ENCODE measurements around the gene CDC14B.
A peak's percentile ranks its signal among the peaks of the same experiment; 100 is the strongest.
"Not testable (repeated sequence)": the region's sequence is repeated elsewhere in the genome, so short reads cannot be mapped to it uniquely, and the experiment has no call there.

Gene CDC14B

DNA sequence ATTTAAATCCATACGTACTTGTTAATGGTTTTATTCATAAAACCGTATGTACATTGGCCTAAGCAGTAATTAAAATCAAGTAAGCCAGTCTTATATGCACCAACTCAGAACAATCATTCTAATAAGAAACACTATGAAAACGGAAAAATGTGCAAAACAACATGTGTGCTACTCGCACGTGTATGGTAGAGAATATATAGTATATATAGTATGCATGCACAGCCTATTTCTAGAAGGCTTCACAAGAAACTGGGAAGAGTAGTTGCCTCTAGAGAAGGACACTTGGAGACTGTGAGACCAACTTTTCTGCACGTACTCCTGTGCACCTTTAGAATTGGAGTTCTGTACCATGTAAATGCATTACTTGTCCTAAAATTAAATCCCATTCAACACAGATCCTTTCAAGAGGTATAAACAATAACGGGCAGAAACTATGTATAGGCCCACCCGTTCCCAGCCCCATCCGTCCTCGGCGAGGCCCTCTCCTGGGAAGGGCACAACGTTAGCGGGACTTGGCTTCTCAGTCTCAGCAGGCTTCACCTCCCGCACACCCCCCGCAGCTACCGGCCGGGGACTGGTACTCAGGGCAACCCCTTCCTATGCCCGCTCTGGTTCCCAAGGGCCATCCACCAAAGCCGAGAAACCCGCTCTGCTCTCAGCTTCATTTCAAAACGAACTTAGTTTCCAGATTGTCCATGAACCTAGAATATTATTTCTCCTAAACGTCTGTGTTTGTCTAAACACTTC, 2.0 kb downstream of the CDC14B start:
- H3K79me1 ChIP-seq (ENCODE audit: low read length), result peaks cover 9% of the 10 kb centered on the region
- H2BK5ac ChIP-seq (ENCODE audit: low read depth, low read length, poor library complexity), result no peak overlapping the region
- no peaks in the 10 kb centered on the region for H3K36me3 ChIP-seq (ENCODE audit: control insufficient read depth in 1 of 2, insufficient read depth in 2 of 2, low read length in 2 of 2)
- WGBS (ENCODE audit: extremely low coverage, insufficient coverage, insufficient read length), result no CpG with 5 or more reads among the region's 22 CpGs
- H3K23ac ChIP-seq (ENCODE audit: low read length), result no peak overlapping the region
- H3K4me1 ChIP-seq (ENCODE audit: control insufficient read depth in 1 of 2, insufficient read depth in 2 of 2, low read length in 2 of 2), result peaks cover 8 to 9% of the 10 kb centered on the region in 2 experiments
- H4K12ac ChIP-seq (ENCODE audit: low read depth, low read length), result no peak overlapping the region
- no peak overlapping the region for H4K91ac ChIP-seq (ENCODE audit: low read depth, low read length)
- no peak for DNase-seq
- H3K18ac ChIP-seq (ENCODE audit: low read length), result no peak overlapping the region
- no peak overlapping the region for H3K4me3 ChIP-seq (ENCODE audit: low read depth, low read length)
- no peak overlapping the region for H2BK12ac ChIP-seq (ENCODE audit: low read length)
- no peak overlapping the region for H3K9ac ChIP-seq (ENCODE audit: low read length)
- H3K4ac ChIP-seq (ENCODE audit: low read depth, low read length), result no peak overlapping the region
- H3K79me2 ChIP-seq (ENCODE audit: control insufficient read depth, insufficient read depth, low read length, poor library complexity), result peaks cover 5% of the 10 kb centered on the region
- no peak overlapping the region for H4K8ac ChIP-seq (ENCODE audit: low read depth, low read length)
- no peak overlapping the region for H2AFZ ChIP-seq (ENCODE audit: insufficient read depth, low read length, poor library complexity)
- no peaks in the 10 kb centered on the region for H3K9me3 ChIP-seq (ENCODE audit: insufficient read depth, low read depth, low read length)
- peak overlapping the region; percentile 90 for H3K4me2 ChIP-seq (ENCODE audit: low read length)
- H3K27ac ChIP-seq (ENCODE audit: low read depth, low read length), result no peak overlapping the region
- H3K14ac ChIP-seq (ENCODE audit: low read length), result no peak overlapping the region
- no peak overlapping the region for H2AK5ac ChIP-seq (ENCODE audit: low read length)
- no peaks in the 10 kb centered on the region for H3K27me3 ChIP-seq (ENCODE audit: insufficient read depth, low read length)
- H2BK120ac ChIP-seq (ENCODE audit: insufficient read depth, low read length, poor library complexity), result no peak overlapping the region

- no peak overlapping the region for H4K8ac ChIP-seq (ENCODE audit: low read depth, low read length)
- no peak overlapping the region for H3K4me3 ChIP-seq (ENCODE audit: low read depth, low read length)
- no peak overlapping the region for H4K91ac ChIP-seq (ENCODE audit: low read depth, low read length)
- no peak overlapping the region for H2BK5ac ChIP-seq (ENCODE audit: low read depth, low read length, poor library complexity)
- no CpG with 5 or more reads among the region's 7 CpGs for WGBS (ENCODE audit: extremely low coverage, insufficient coverage, insufficient read length)
- no peak overlapping the region for H2BK12ac ChIP-seq (ENCODE audit: low read length)
- no peak overlapping the region for H2AK5ac ChIP-seq (ENCODE audit: low read length)
- no peak overlapping the region for H3K23ac ChIP-seq (ENCODE audit: low read length)
- H3K36me3 ChIP-seq (ENCODE audit: control insufficient read depth in 1 of 2, insufficient read depth in 2 of 2, low read length in 2 of 2), result no peaks in the 10 kb centered on the region
- no peak overlapping the region for H3K4ac ChIP-seq (ENCODE audit: low read depth, low read length)
- no peak overlapping the region for H4K12ac ChIP-seq (ENCODE audit: low read depth, low read length)
- H3K9ac ChIP-seq (ENCODE audit: low read length), result no peak overlapping the region
- DNase-seq, result no peak
- no peak overlapping the region for H2AFZ ChIP-seq (ENCODE audit: insufficient read depth, low read length, poor library complexity)
- H2BK120ac ChIP-seq (ENCODE audit: insufficient read depth, low read length, poor library complexity), result no peak overlapping the region
- no peak overlapping the region for H3K14ac ChIP-seq (ENCODE audit: low read length)
- no peak overlapping the region for H3K18ac ChIP-seq (ENCODE audit: low read length)
- peaks cover 8 to 9% of the 10 kb centered on the region in 2 experiments for H3K4me1 ChIP-seq (ENCODE audit: control insufficient read depth in 1 of 2, insufficient read depth in 2 of 2, low read length in 2 of 2)
- H3K27me3 ChIP-seq (ENCODE audit: insufficient read depth, low read length), result no peaks in the 10 kb centered on the region
- H3K79me2 ChIP-seq (ENCODE audit: control insufficient read depth, insufficient read depth, low read length, poor library complexity), result peaks cover 5% of the 10 kb centered on the region
- H3K79me1 ChIP-seq (ENCODE audit: low read length), result peaks cover 9% of the 10 kb centered on the region
- no peak overlapping the region for H3K4me2 ChIP-seq (ENCODE audit: low read length)
- H3K9me3 ChIP-seq (ENCODE audit: insufficient read depth, low read depth, low read length), result no peaks in the 10 kb centered on the region
- no peak overlapping the region for H3K27ac ChIP-seq (ENCODE audit: low read depth, low read length)
Observed at GRCh38 chr9:96616817-96617438, 2.7 kb downstream of the CDC14B start.

GRCh38 chr9:96615411-96615810, 4.2 kb downstream of the CDC14B start:
- H3K9ac ChIP-seq (ENCODE audit: low read length), result no peak overlapping the region
- H3K23ac ChIP-seq (ENCODE audit: low read length), result no peak overlapping the region
- no peak overlapping the region for H2BK12ac ChIP-seq (ENCODE audit: low read length)
- no peak overlapping the region for H2BK120ac ChIP-seq (ENCODE audit: insufficient read depth, low read length, poor library complexity)
- H3K79me2 ChIP-seq (ENCODE audit: control insufficient read depth, insufficient read depth, low read length, poor library complexity), result peaks cover 5% of the 10 kb centered on the region
- no peak overlapping the region for H2AK5ac ChIP-seq (ENCODE audit: low read length)
- H2BK5ac ChIP-seq (ENCODE audit: low read depth, low read length, poor library complexity), result no peak overlapping the region
- H3K27ac ChIP-seq (ENCODE audit: low read depth, low read length), result no peak overlapping the region
- H2AFZ ChIP-seq (ENCODE audit: insufficient read depth, low read length, poor library complexity), result no peak overlapping the region
- no peak overlapping the region for H4K8ac ChIP-seq (ENCODE audit: low read depth, low read length)
- H3K79me1 ChIP-seq (ENCODE audit: low read length), result peaks cover 7% of the 10 kb centered on the region
- H4K12ac ChIP-seq (ENCODE audit: low read depth, low read length), result no peak overlapping the region
- WGBS (ENCODE audit: extremely low coverage, insufficient coverage, insufficient read length), result no CpG with 5 or more reads among the region's 6 CpGs
- no peak overlapping the region for H4K91ac ChIP-seq (ENCODE audit: low read depth, low read length)
- no peaks in the 10 kb centered on the region for H3K27me3 ChIP-seq (ENCODE audit: insufficient read depth, low read length)
- no peak overlapping the region for H3K4me2 ChIP-seq (ENCODE audit: low read length)
- H3K18ac ChIP-seq (ENCODE audit: low read length), result no peak overlapping the region
- H3K4me1 ChIP-seq (ENCODE audit: control insufficient read depth in 1 of 2, insufficient read depth in 2 of 2, low read length in 2 of 2), result peaks cover 4 to 9% of the 10 kb centered on the region in 2 experiments
- no peak for DNase-seq
- no peaks in the 10 kb centered on the region for H3K9me3 ChIP-seq (ENCODE audit: insufficient read depth, low read depth, low read length)
- H3K4me3 ChIP-seq (ENCODE audit: low read depth, low read length), result no peak overlapping the region
- no peaks in the 10 kb centered on the region for H3K36me3 ChIP-seq (ENCODE audit: control insufficient read depth in 1 of 2, insufficient read depth in 2 of 2, low read length in 2 of 2)
- H3K14ac ChIP-seq (ENCODE audit: low read length), result no peak overlapping the region
- no peak overlapping the region for H3K4ac ChIP-seq (ENCODE audit: low read depth, low read length)

DNA sequence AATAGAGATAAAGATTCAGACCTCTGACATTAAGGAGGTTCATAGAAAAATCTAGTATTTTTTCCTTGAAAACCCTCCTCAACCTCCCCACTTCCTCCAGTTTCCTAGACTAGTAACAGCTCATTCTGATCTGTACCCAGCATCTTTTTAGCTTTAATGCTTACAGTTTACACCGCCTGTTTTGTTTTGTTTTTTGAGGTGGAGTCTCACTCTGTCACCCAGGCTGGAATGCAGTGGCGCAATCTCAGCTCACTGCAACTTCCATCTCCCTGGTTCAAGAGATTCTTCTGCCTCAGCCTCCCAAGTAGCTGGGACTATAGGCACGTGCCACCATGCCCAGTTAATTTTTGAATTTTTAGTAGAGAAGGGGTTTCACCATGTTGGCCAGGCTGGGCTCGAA, 5.0 kb downstream of the CDC14B start:
- H3K4me3 ChIP-seq (ENCODE audit: low read depth, low read length); H2BK5ac ChIP-seq (ENCODE audit: low read depth, low read length, poor library complexity); H2AK5ac ChIP-seq (ENCODE audit: low read length); H3K27ac ChIP-seq (ENCODE audit: low read depth, low read length); H3K79me2 ChIP-seq (ENCODE audit: control insufficient read depth, insufficient read depth, low read length, poor library complexity); H3K9ac ChIP-seq (ENCODE audit: low read length); H3K14ac ChIP-seq (ENCODE audit: low read length); H3K23ac ChIP-seq (ENCODE audit: low read length); H3K4ac ChIP-seq (ENCODE audit: low read depth, low read length); H4K12ac ChIP-seq (ENCODE audit: low read depth, low read length); H3K4me2 ChIP-seq (ENCODE audit: low read length); H3K18ac ChIP-seq (ENCODE audit: low read length); H3K79me1 ChIP-seq (ENCODE audit: low read length); H2BK120ac ChIP-seq (ENCODE audit: insufficient read depth, low read length, poor library complexity); H3K27me3 ChIP-seq (ENCODE audit: insufficient read depth, low read length); H2BK12ac ChIP-seq (ENCODE audit: low read length); H4K8ac ChIP-seq (ENCODE audit: low read depth, low read length); H4K91ac ChIP-seq (ENCODE audit: low read depth, low read length); H2AFZ ChIP-seq (ENCODE audit: insufficient read depth, low read length, poor library complexity); H3K36me3 ChIP-seq (ENCODE audit: control insufficient read depth in 1 of 2, insufficient read depth in 2 of 2, low read length in 2 of 2); H3K9me3 ChIP-seq (ENCODE audit: insufficient read depth, low read depth, low read length); H3K4me1 ChIP-seq (ENCODE audit: control insufficient read depth in 1 of 2, insufficient read depth in 2 of 2, low read length in 2 of 2): not testable (repeated sequence)
- DNase-seq, result peak in 1 of 2 donors; percentile 14
- no CpG with 5 or more reads among the region's 4 CpGs for WGBS (ENCODE audit: extremely low coverage, insufficient coverage, insufficient read length)
